ENCODE data around the gene PNRC2.

DNA sequence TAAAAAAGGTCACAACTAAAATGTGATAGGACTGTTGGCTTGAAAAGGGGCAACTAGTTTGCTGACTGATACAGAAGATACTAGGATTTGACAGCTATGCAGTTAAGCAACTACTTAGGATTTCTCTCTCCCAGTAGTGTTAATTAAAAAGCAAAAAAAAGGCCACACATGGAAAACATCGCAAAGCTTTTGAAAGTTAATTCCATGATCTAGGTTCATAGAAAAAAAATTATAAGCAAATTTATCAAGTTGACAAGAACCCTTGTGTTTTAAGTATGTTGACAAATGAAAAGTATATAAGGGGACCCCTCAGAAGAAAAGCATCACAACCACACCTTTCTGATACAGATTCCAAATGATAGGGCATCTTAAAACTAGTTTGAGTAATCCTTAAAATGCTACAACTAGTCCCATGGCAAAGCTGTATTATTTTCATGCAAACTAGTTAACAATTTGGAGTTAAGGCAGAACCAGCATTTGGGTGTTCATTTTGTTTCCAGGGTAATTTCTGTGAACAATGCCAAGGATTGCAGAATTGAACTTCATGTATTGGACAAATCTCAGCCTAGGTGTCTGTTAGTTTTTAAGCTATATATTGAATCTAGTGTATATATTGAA lies 4.1 kb downstream of the PNRC2 start:
- TF ChIP-seq POLR2AphosphoS5 (IDR thresholded peaks at IDR 0.05) = no peak
- TF ChIP-seq, protein P1, sequence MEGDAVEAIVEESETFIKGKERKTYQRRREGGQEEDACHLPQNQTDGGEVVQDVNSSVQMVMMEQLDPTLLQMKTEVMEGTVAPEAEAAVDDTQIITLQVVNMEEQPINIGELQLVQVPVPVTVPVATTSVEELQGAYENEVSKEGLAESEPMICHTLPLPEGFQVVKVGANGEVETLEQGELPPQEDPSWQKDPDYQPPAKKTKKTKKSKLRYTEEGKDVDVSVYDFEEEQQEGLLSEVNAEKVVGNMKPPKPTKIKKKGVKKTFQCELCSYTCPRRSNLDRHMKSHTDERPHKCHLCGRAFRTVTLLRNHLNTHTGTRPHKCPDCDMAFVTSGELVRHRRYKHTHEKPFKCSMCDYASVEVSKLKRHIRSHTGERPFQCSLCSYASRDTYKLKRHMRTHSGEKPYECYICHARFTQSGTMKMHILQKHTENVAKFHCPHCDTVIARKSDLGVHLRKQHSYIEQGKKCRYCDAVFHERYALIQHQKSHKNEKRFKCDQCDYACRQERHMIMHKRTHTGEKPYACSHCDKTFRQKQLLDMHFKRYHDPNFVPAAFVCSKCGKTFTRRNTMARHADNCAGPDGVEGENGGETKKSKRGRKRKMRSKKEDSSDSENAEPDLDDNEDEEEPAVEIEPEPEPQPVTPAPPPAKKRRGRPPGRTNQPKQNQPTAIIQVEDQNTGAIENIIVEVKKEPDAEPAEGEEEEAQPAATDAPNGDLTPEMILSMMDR (IDR thresholded peaks at IDR 0.05) = no peak
- TF ChIP-seq POLR2A (IDR thresholded peaks at IDR 0.05) = no peak

Measured in breast epithelium (tissue), 3 donors.